HG03175 (cell line): ENCODE data around the gene PROB1.
"Not testable (repeated sequence)": the region's sequence is repeated elsewhere in the genome, so short reads cannot be mapped to it uniquely, and the experiment has no call there.

Source experiments
- ATAC-seq: cut with Tn5 transposase; IDR thresholded peaks from one replicate; pipeline ENCODE4 v1.9.1; 2021; ENCODE audit warnings: mild to moderate bottlenecking, moderate library complexity; ENCODE audit not compliant: unreplicated experiment

PROB1 gene

DNA sequence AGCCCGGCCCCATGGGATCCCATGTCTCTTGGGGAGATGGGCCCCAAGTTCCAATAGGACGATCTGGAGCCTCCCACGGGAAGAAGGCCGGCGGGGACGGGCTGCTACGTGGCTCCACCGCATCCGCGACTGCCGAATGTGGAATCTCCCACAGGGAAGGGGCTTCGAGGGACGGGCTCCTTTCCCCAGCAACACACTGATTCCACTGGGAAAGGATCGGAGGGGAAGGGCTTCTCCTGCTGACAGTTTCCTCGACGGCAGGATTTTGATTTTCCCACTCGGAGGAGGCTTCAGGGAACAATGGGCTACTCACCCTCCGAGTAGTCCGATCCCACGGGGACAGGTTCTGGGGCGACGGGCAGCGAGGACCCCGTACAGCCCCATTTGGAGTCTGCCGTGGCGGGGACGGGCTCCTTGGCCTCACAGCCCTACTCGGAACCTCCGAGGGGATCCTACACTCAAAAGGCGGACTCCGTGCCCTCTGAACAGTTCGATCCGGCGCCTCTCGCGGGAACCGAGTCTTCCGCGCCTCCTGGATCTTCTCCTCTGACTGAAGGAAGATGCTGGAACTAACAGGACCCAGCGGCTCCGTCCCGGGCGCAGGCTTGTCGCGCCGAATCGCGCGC, 1.3 kb downstream of the PROB1 start:
- ATAC-seq = no peak

DNA sequence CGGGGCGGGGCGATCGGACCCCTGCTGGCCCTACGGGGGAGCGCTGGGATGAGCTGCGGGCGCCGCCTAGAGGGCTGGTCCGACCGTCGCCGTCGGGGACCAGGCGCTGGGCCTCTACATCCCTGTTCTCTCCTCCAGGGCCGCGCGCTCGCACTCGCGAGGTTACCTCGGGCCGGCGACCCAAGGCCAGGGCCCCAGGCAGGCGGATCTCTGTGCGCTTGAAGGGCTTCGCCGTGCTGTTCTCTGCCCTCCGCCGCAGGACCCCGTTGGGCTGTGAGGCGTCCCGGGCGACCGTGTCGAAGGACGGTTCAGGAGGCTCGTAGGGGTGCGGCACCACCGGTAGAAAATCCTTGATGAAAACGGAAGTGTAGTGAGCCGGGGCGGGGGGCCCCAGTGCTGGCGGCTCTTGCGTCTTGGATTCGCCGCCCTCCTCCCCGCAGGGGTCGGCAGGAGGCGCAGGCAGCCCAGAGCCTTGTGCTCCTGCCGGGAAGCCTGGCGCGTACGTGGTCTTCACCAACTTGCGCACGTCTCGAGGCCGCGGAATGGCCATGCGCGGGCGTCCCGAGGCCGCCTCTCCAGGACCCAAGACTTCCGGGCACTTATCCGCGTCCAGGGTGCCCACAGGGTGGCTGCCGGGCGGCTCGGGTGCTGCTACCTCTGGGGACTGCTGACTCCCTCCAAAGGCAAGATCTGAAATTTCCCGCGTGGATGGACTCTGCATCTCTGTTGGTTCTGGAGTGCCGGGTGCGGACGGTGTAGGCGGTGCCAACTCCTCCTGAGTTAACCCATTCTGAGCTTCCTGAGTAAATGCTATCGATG, 2.0 kb downstream of the PROB1 start:
- peak; percentile 55 for ATAC-seq

DNA sequence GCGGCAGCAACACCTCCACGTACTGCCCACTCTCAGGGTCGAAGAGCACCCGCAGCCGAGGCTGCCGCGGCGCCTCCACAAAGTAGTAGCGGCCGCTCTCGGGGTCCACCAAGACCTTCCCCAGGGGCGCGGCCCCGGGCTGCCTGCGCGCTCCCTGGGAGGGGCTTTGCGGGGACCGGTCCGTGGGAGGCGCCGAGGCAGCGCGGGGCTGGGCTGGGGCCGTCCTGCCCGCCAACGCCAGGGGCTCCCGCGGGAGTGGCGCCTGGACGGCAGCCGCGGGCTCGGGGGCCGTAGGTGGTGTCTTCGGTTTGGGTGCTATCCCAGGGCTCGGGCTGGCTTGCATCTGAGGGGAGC, 2.6 kb downstream of the PROB1 start:
- peak; percentile 11 for ATAC-seq

DNA sequence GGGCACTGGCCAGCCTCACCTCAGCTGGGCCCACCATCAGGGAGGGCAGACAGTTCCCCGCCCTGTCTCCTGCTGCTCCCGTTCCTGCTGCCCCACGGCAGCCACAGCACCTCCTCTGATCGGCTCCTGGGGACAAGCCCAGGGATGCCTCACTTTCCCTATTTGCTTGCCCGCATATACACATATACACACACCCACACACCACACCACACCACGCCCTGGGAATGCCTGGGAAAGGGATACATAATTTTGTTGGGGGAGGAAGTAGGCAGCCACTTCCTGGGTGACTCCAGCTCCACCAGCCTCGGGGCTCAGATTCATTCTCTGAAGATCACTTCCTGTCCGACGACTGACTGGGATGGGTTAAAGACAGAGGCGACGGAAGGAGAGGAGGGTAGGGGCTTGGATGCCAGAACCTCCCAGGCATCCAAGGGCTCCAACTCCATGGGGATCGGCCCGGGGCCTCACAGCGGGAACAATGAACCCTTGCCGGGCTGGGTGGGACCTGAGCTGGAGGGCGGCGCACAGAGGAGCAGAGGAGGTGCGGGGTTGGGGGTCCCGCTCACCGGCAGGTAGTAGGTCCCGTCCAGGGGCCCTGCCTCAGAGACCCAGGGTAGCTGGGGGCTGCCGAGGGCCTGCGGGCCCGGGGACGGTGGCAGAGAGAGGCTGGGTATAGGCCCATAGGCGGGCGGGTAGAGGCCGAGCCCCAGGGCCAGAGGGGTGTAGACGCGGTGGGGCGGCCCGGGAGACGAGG, 3.2 kb downstream of the PROB1 start:
- peak; percentile 0 for ATAC-seq

DNA sequence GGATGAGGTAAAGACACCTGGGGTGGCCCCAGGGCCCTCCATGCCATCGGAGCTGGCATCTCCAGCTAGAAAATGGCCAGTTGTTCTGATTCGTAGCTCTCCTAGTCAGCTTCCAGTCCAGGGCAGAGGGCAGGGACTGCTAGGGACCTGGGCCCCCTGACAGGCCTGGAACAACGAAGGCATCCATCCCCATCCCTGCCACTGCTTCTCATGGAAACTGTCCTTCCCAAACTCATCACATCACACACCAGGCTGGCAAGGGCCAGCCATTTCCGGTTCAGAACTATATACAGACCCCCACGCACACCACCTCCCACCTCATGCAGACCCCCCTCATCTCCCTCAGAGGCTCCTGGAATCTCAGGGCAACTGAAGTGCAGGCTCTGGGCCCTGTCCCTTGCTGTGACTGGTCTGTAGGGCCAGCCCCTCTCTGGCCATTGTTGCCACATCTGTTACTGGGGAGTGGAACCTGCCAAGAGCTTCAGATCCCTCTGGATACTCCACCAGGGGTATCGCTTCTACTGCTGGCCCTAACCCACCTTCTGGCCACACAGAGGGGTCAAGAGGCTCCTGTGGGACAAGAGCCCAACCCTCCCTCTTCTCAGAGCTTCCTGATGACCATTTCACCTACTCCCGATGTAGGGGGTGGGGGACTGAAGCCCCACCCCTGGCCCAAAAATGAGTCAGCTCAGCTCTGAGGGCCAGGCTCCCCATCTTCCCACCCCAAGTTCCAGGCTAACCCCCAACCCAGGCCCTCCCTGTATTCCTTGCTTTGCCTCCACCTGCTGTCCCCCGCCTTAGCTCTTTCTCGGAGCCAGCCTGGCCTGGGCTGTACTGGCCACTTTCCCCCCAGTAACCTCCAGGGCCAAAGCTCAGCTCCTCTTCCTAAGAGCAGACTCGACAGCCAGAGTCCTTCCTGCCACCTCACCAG, 4.0 kb downstream of the PROB1 start:
- no peak for ATAC-seq

DNA sequence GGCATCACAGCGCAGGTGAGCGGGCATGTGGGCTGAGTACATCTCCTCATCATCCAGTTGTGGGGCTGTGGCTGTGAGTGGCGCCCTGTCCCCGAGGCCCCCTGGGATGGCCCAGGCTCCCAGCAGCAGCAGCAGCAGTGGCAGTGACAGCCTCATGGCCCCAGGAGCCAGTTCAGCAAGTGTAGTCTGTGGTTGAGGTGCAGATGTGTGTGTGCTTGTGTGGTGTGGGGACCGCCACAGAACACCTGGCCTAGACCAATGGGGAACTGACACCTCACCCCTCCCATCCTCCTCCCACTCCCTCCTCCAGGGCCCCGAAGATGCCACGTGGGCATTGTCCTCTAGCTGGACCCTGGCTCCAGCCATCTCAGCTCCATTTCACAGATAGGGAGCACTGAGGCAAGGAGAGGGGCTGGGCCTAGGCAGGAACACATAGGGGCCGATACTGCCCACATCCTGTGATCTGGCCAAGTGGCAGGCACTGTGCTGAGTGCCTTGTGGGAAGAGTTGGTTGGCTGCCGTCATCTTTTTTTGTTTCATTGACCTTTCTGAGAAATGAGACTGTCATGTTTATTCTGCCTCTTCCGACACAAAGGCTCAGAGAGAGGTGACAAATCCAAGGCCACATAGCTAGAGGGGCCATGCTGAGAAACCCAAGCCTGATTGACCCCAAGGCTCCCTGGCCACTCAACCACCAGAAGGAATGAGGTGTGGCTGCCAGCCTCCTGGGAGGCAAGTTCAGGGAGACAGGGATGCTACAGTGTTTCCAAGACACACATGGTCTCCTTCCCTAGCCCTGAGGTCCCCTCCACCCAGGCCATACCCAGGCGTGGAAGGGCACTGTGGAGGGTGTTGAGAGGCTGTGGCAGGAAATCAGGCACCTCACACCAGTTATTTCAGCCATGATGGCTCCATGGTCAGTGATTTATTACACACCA, 4.9 kb downstream of the PROB1 start, which contains the start of gene MZB1:
Gene MZB1 (minus strand): TSS at position 213 of the 938 bp plus-strand sequence. CDS start 57 bp downstream, at position 156.
- peak; percentile 48 for ATAC-seq

DNA sequence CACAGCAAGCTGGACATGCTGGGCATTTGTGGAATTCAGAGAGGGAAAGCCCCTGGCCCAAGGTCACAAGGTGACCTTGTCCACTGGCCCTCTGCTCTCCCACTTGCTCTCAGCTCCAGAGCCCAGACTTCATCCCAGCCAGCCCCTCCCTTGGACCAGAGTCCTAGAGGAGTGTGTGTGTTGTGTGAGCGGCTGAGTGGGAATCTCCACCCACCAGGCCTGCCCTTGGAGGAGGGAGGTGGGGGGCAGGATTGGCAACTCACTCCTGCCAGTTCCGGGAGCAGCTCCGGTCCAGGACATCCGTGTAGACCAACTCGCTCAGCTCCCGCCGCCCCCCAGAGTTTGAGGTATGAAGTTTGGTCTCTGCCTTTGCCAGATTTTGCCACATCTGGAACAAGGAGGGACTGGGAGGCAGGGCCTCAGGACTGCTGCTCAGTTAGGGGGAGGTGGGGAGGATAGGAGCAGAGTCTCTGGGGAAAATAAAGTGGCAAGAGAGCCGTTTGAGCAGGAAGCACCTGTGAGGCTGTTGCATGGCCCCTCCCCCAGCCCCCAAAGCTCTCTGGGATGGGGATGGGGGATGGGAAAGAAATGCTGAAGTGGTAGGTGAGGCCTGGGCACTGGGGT, 6.6 kb downstream of the PROB1 start:
- no peak for ATAC-seq

DNA sequence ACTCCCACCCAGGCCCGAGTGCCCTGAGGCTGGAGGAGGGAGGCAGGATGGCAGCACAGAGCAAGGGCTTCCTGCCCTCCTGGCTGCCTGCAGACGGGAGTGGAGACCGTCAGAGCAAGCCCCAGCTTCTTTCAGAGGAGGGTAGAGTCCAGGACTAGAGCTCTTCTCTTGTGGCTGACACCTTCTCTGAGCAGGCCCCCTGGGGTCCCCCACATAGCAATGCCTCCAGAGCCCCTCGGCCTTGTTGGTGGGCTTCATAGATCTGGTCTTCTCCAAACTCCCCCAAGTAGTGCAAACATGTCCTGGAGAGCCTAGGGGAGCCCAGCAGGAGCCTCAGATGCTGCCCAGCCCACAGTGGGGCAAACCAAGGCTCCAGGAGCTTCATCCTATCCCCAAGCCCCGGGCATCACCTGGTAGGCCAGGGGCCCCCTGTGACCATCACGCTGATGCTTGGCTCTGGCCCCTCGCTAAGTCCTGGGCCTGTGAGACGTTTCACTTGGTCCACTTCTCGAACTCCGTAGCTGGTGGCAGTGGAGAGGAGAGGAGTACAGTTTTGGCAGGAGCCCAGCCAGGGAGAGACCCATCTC, 7.2 kb downstream of the PROB1 start:
- ATAC-seq = no peak

DNA sequence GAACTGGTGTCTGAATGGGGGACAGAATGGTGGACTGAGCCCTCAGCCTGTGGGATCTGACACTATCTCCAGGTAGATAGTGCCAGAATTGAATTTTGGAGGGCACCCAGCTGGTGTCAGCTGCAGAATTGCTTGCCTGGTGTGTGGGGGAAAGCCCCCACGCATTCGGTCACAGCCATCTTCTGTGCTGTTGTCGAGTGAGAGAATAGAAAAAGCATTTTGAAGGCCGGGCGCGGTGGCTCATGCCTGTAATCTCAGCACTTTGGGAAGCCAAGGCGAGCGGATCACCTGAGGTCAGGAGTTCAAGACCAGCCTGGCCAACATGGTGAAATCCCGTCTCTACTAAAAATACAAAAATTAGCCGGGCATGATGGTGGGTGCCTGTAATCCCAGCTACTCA, 7.9 kb downstream of the PROB1 start:
- ATAC-seq = not testable (repeated sequence)

DNA sequence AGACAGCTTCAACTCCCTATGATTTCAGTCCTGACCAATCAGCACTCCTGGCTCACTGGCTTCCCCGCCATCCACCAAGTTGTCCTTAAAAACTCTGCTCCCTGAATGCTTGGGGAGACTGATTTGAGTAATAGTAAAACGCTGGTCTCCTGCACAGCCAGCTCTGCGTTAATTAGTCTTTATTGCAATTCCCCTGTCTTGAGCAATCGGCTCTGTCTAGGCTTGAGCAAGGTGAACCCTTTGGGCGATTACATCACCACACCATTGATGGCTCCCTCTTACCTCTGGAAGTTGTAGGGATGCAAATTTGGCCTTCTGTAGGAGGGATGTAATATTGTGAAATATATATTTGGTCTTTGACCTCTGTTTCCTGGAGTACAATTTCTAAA, 8.9 kb downstream of the PROB1 start:
- ATAC-seq = no peak

DNA sequence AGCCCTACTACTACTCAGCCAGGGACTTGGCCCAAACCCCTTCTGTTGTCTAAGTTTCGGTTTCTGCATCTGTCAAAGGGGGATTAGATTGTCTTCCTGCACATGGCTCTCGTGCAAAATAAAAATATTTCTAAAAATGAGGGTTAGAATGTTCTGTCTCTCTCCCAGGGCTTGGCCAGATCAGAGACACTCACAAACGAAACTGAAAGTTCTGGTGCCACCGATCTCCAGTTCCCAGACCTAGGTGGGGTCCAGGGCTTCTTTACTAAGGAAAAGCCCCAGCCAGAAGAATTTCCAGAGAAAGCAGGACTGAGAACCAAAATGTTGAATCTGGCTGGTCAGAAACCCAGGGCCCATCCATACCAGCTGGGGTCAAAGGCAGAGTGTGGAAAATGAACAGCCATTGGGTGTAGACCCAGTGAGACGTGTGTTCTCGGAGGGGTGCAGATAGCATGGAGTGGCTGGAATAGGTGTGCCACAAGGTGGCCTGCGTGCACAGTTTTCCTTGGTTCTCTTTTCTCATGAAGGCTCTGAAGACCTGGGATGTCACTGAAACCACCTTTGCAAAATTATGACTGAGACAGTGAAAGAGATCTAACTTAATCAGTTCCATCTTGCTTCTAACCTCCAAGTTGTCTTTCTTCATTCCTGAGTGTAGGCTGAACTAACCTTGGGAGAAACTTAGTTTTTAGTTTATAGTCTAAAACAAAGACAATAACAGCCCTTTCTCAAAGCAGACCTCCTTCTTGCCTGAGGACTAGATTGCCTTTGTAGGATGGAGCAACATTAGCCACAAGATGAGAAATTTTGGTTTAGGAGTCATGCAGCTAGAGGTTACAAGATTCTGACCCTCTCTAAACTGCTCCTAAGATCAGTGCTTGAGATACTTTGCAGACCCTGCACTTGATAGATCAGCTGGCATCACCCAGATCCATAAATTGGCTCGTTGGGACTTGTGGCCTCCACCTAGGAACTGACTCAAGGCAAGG, 9.5 kb downstream of the PROB1 start:
- no peak for ATAC-seq

DNA sequence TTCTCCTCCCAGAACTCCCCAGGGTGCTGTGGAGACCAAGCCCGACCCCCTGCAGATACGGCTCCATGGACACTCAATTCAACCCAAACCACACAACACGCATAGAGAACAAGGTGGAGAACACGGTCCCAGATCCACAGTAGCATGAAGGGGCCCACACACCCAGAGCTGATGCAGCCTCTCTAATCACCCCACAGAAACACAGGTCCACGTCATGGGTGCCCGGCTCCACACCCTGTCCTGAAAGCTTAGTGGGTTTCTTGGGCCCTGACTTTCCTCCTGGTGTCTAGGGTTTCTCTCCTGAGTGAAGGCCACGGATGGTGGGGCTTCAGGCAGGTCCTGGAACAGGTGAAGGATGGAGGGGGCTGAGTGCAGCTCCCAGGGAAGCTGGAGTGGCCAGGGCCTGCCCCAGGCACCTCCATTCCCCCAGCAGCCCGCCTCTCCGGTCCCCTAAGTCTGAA, 10.3 kb downstream of the PROB1 start:
- ATAC-seq = no peak

DNA sequence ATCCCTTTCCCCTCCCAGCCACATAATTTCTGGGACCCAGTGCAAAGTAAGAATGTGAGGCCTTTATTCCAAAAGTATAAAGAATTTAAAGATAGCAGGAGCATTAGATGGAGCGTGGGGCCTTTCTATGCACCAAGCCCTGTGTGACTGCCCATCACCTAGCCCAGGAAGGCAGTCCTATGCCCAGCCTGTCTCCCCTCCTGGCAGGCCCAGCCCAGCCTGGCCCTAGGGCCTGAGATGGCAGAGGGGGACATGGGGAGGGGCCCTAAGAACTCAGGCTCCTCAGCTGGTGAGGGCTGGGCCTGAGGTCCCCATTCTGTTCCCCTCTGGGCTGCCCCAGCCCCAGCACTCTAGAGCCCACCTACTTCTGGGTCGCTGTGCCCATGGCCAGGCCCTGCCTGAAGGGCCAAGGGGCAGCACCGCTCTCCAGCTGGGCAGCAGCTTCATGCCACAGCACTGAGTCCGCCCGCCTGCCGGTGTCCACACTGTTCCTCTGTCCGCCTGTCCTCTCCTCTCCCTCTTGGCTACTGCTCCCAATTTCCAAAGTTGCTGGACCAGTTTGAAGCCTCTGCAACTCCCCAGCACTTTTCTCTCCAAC, 10.8 kb downstream of the PROB1 start:
- no peak for ATAC-seq

DNA sequence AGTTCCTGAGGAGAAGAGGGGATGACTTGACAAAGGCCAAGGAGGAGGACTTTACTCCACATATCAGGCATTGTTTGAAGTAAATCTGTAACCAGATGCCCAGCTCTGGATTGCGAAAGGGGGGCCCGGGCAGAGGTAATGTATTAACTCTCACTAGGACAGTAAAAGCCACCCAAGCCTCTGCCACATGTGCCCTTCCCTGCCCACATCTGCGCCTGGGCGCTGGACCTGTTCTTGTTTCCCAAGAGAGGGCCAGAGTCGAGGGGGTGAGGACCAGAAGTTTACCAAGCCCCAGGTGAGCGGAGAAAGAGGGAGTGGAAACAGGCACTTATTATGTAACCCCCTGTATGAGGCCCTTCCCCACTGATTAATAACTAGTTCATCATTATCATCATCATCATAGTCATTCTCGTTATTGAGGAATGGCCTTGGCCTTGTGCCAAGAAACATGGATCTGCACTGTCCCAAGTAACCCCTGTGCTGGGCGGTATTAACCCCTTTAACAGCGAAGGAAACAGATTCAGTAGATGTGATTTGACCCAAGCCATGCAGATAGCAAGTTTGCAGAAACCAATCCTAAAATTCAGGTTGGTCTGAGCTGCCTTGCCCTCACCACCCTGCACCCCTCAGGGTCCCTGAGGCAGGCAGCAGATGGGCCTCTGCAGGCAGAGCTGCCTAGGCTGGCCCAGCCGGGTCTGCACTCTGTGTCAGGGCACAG, 11.5 kb downstream of the PROB1 start, which contains the start of gene SLC23A1:
Gene SLC23A1 (minus strand): TSS at position 23 of the 718 bp plus-strand sequence. CDS start 44 bp downstream, outside the sequence.
- no peak for ATAC-seq

DNA sequence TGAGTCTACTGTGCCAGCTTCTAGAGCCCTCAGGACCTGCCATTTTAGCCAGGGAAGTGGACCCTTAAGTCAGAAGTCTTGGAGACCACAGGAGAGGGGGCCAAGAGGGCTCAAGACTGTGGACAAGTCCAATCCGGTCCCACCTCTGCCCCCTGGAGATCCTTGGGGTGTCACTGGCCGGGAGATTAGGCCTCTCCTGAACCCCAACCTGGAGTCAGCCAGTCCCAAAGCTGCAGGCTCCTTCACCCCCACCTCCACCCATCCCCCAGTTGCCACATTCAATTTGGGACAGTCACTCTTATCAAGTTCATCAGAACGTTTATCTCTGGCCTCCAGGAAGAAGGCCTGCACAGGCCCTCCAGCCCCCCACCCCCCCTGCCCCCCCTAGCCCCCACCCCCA, 12.1 kb downstream of the PROB1 start:
- no peak for ATAC-seq
